Stimulated activated effector memory CD8-positive, alpha-beta T cell treated with anti-CD3 and anti-CD28 coated beads, Interleukin-12 subunit alpha, Interleukin-12 subunit beta, amount 100 ng/mL, for 72 hours (primary cell): ENCODE measurements around the gene KCND2.
"Not testable (repeated sequence)": the region's sequence is repeated elsewhere in the genome, so short reads cannot be mapped to it uniquely, and the experiment has no call there.

ENCODE experiments used
- ATAC-seq: fragments of 150-1000 bp; cut with Tn5 transposase; 2 replicates; pipeline ENCODE4 v1.10.0; 2021
- DNase-seq, 2 donors: peaks; one replicate each; pipeline ENCODE4 v3.0.0; 2021 to 2022; ENCODE audit warnings: low spot score in 2 of 2
- H3K27ac Mint-ChIP-seq: one replicate; pipeline ENCODE4 v1.8.0; 2022; ENCODE audit warnings: mild to moderate bottlenecking, mixed read lengths
- H3K36me3 Mint-ChIP-seq: one replicate; pipeline ENCODE4 v1.8.0; 2022; ENCODE audit warnings: mild to moderate bottlenecking, mixed read lengths
- H3K4me1 Mint-ChIP-seq: one replicate; pipeline ENCODE4 v1.8.0; 2022; ENCODE audit warnings: mixed read lengths
- H3K4me3 Mint-ChIP-seq: one replicate; pipeline ENCODE4 v1.8.0; 2022; ENCODE audit warnings: mild to moderate bottlenecking, mixed read lengths
- H3K9me3 Mint-ChIP-seq: one replicate; pipeline ENCODE4 v1.8.0; 2022; ENCODE audit warnings: mixed read lengths

Gene KCND2

GRCh38 chr7:120539321-120539720, 266.3 kb downstream of the KCND2 start:
- H3K4me1 Mint-ChIP-seq = no peaks in the 10 kb centered on the region
- no peaks in the 10 kb centered on the region for H3K36me3 Mint-ChIP-seq
- H3K27ac Mint-ChIP-seq = no peak overlapping the region
- H3K4me3 Mint-ChIP-seq = no peak overlapping the region
- peaks cover 4% of the 10 kb centered on the region for H3K9me3 Mint-ChIP-seq
- ATAC-seq (no peak), DNase-seq (no peak)

GRCh38 chr7:120547605-120548004, 274.6 kb downstream of the KCND2 start:
- H3K4me3 Mint-ChIP-seq = no peak overlapping the region
- no peak overlapping the region for H3K27ac Mint-ChIP-seq
- H3K36me3 Mint-ChIP-seq = no peaks in the 10 kb centered on the region
- DNase-seq (no peak), ATAC-seq (no peak)
- no peaks in the 10 kb centered on the region for H3K4me1 Mint-ChIP-seq
- H3K9me3 Mint-ChIP-seq = peaks cover 10% of the 10 kb centered on the region

GRCh38 chr7:120550494-120551048, 277.6 kb downstream of the KCND2 start:
- Mint-ChIP-seq H3K4me1 (no peaks in the 10 kb centered on the region), H3K9me3 (peaks cover 5% of the 10 kb centered on the region), H3K27ac (no peak overlapping the region), H3K36me3 (no peaks in the 10 kb centered on the region), H3K4me3 (no peak overlapping the region)
- no peak for DNase-seq
- ATAC-seq = no peak

GRCh38 chr7:120553491-120553890, 280.5 kb downstream of the KCND2 start:
- no peak for ATAC-seq
- Mint-ChIP-seq H3K36me3 (no peaks in the 10 kb centered on the region), H3K9me3 (peaks cover 4% of the 10 kb centered on the region), H3K4me1 (no peaks in the 10 kb centered on the region), H3K27ac (no peak overlapping the region), H3K4me3 (no peak overlapping the region)
- no peak for DNase-seq

GRCh38 chr7:120554960-120555571, 282.1 kb downstream of the KCND2 start:
- Mint-ChIP-seq H3K27ac (no peak overlapping the region), H3K4me1 (no peaks in the 10 kb centered on the region), H3K9me3 (peaks cover 2% of the 10 kb centered on the region), H3K4me3 (no peak overlapping the region), H3K36me3 (no peaks in the 10 kb centered on the region)
- ATAC-seq (no peak), DNase-seq (no peak)

GRCh38 chr7:120564145-120564544, 291.2 kb downstream of the KCND2 start:
- Mint-ChIP-seq H3K9me3 (peaks cover 5% of the 10 kb centered on the region), H3K27ac (no peak overlapping the region), H3K4me1 (no peaks in the 10 kb centered on the region), H3K36me3 (no peaks in the 10 kb centered on the region), H3K4me3 (no peak overlapping the region)
- DNase-seq (no peak), ATAC-seq (no peak)

- Mint-ChIP-seq H3K4me1 (no peaks in the 10 kb centered on the region), H3K4me3 (no peak overlapping the region), H3K36me3 (no peaks in the 10 kb centered on the region), H3K9me3 (peaks cover 1% of the 10 kb centered on the region), H3K27ac (no peak overlapping the region)
- ATAC-seq (no peak), DNase-seq (no peak)
Observed at GRCh38 chr7:120567204-120567603, 294.2 kb downstream of the KCND2 start.

- DNase-seq, ATAC-seq, H3K27ac Mint-ChIP-seq, H3K4me1 Mint-ChIP-seq, H3K36me3 Mint-ChIP-seq, H3K4me3 Mint-ChIP-seq, H3K9me3 Mint-ChIP-seq: not testable (repeated sequence)
Observed at GRCh38 chr7:120578657-120579056, 305.7 kb downstream of the KCND2 start.

- peaks cover 8% of the 10 kb centered on the region for H3K9me3 Mint-ChIP-seq
- no peak overlapping the region for H3K27ac Mint-ChIP-seq
- H3K4me3 Mint-ChIP-seq = no peak overlapping the region
- DNase-seq (no peak), ATAC-seq (no peak)
- H3K4me1 Mint-ChIP-seq = no peaks in the 10 kb centered on the region
- H3K36me3 Mint-ChIP-seq = no peaks in the 10 kb centered on the region
Observed at GRCh38 chr7:120582916-120583315, 309.9 kb downstream of the KCND2 start.

GRCh38 chr7:120583899-120584586, 311.1 kb downstream of the KCND2 start:
- H3K27ac Mint-ChIP-seq = no peak overlapping the region
- H3K4me1 Mint-ChIP-seq = no peaks in the 10 kb centered on the region
- H3K36me3 Mint-ChIP-seq = no peaks in the 10 kb centered on the region
- peaks cover 8% of the 10 kb centered on the region for H3K9me3 Mint-ChIP-seq
- no peak overlapping the region for H3K4me3 Mint-ChIP-seq
- DNase-seq (no peak), ATAC-seq (no peak)

GRCh38 chr7:120586571-120586970, 313.6 kb downstream of the KCND2 start:
- no peak for ATAC-seq
- DNase-seq = no peak
- Mint-ChIP-seq H3K4me1 (no peaks in the 10 kb centered on the region), H3K9me3 (peaks cover 8% of the 10 kb centered on the region), H3K4me3 (no peak overlapping the region), H3K27ac (no peak overlapping the region), H3K36me3 (no peaks in the 10 kb centered on the region)

GRCh38 chr7:120587243-120587642, 314.3 kb downstream of the KCND2 start:
- H3K9me3 Mint-ChIP-seq = peaks cover 5% of the 10 kb centered on the region
- no peaks in the 10 kb centered on the region for H3K36me3 Mint-ChIP-seq
- ATAC-seq (no peak), DNase-seq (no peak)
- H3K27ac Mint-ChIP-seq = no peak overlapping the region
- no peaks in the 10 kb centered on the region for H3K4me1 Mint-ChIP-seq
- no peak overlapping the region for H3K4me3 Mint-ChIP-seq

- no peak for DNase-seq
- Mint-ChIP-seq H3K36me3 (no peaks in the 10 kb centered on the region), H3K4me1 (no peaks in the 10 kb centered on the region), H3K4me3 (no peak overlapping the region), H3K9me3 (peaks cover 3% of the 10 kb centered on the region), H3K27ac (no peak overlapping the region)
- ATAC-seq = no peak
Observed at GRCh38 chr7:120588416-120588815, 315.4 kb downstream of the KCND2 start.

- no peak for ATAC-seq
- Mint-ChIP-seq H3K36me3 (no peaks in the 10 kb centered on the region), H3K4me1 (no peaks in the 10 kb centered on the region), H3K4me3 (no peak overlapping the region), H3K9me3 (peaks cover 3% of the 10 kb centered on the region), H3K27ac (no peak overlapping the region)
- no peak for DNase-seq
Observed at GRCh38 chr7:120588862-120589261, 315.9 kb downstream of the KCND2 start.

GRCh38 chr7:120600607-120601006, 327.6 kb downstream of the KCND2 start:
- Mint-ChIP-seq H3K4me1 (no peaks in the 10 kb centered on the region), H3K9me3 (peaks cover 4% of the 10 kb centered on the region), H3K36me3 (no peaks in the 10 kb centered on the region), H3K27ac (no peak overlapping the region), H3K4me3 (no peak overlapping the region)
- no peak for DNase-seq
- no peak for ATAC-seq

GRCh38 chr7:120603366-120603765, 330.4 kb downstream of the KCND2 start:
- H3K9me3 Mint-ChIP-seq = peaks cover 10% of the 10 kb centered on the region
- H3K36me3 Mint-ChIP-seq = no peaks in the 10 kb centered on the region
- DNase-seq (no peak), ATAC-seq (no peak)
- H3K4me3 Mint-ChIP-seq = no peak overlapping the region
- H3K27ac Mint-ChIP-seq = no peak overlapping the region
- no peaks in the 10 kb centered on the region for H3K4me1 Mint-ChIP-seq
